HAP-1 (cell line): ENCODE results near the gene DENND2A.
"Not testable (repeated sequence)": the region's sequence is repeated elsewhere in the genome, so short reads cannot be mapped to it uniquely, and the experiment has no call there.

Experiments used
- DNase-seq, 2 experiments: peaks; one replicate each; pipeline ENCODE4 v3.0.0-alpha.2; 2016 to 2020; ENCODE audit warnings: low spot score in 2 of 2
- H3K27me3 ChIP-seq: fragments of 250-450 bp; sonication (Bioruptor Pico); 2 replicates; pipeline ENCODE4 v1.5.1; 2020; ENCODE audit warnings: low read depth, mild to moderate bottlenecking, moderate library complexity
- H3K36me3 ChIP-seq: fragments of 250-450 bp; sonication (Bioruptor Pico); replicated peaks from 2 replicates; pipeline ENCODE4 v1.5.1; 2020; ENCODE audit warnings: mild to moderate bottlenecking
- H3K4me1 ChIP-seq: fragments of 250-450 bp; sonication (Bioruptor Pico); 2 replicates; pipeline ENCODE4 v1.5.1; 2020; ENCODE audit warnings: mild to moderate bottlenecking
- H3K4me3 ChIP-seq: fragments of 250-450 bp; sonication (Bioruptor Pico); 2 replicates; pipeline ENCODE4 v1.5.1; 2020; ENCODE audit warnings: mild to moderate bottlenecking, moderate library complexity
- H3K9me3 ChIP-seq: fragments of 250-450 bp; sonication (Bioruptor Pico); 2 replicates; pipeline ENCODE4 v1.5.1; 2020; ENCODE audit warnings: mild to moderate bottlenecking, moderate library complexity
- in situ Hi-C: fragments of 300-500 bp; cut with MboI; formaldehyde crosslinking; loops from 3 replicates; pipeline ENCODE4 v1.14.3; 2020; ENCODE audit warnings: low sequenced_read_pairs, inconsistent platforms, mixed read lengths

DENND2A gene

GRCh38 chr7:140509789-140510188 is 130.8 kb downstream of the DENND2A start:
- H3K4me1 ChIP-seq: no peaks in the 10 kb centered on the region
- in situ Hi-C loops: no loop called here
- H3K36me3 ChIP-seq: no peaks in the 10 kb centered on the region
- no peak overlapping the region for H3K4me3 ChIP-seq
- no peak for DNase-seq
- no peaks in the 10 kb centered on the region for H3K27me3 ChIP-seq
- no peaks in the 10 kb centered on the region for H3K9me3 ChIP-seq

GRCh38 chr7:140507556-140507955 is 133.1 kb downstream of the DENND2A start:
- H3K4me3 ChIP-seq, DNase-seq, H3K36me3 ChIP-seq, H3K9me3 ChIP-seq, in situ Hi-C loops, H3K27me3 ChIP-seq, H3K4me1 ChIP-seq: not testable (repeated sequence)

GRCh38 chr7:140506788-140507464 is 133.7 kb downstream of the DENND2A start:
- in situ Hi-C loops: no loop called here
- DNase-seq: no peak
- no peaks in the 10 kb centered on the region for H3K9me3 ChIP-seq

GRCh38 chr7:140501966-140502365 is 138.6 kb downstream of the DENND2A start:
- no peak for DNase-seq
- no peaks in the 10 kb centered on the region for H3K4me1 ChIP-seq
- no peaks in the 10 kb centered on the region for H3K27me3 ChIP-seq
- no peaks in the 10 kb centered on the region for H3K9me3 ChIP-seq
- no peaks in the 10 kb centered on the region for H3K36me3 ChIP-seq
- in situ Hi-C loops: no loop called here
- no peak overlapping the region for H3K4me3 ChIP-seq

More at GRCh38 chr7:140506788-140507464, 133.7 kb downstream of the DENND2A start:
- H3K4me3 ChIP-seq: no peak overlapping the region
- H3K4me1 ChIP-seq: no peaks in the 10 kb centered on the region
- H3K36me3 ChIP-seq: no peaks in the 10 kb centered on the region
- no peaks in the 10 kb centered on the region for H3K27me3 ChIP-seq

- H3K9me3 ChIP-seq, H3K27me3 ChIP-seq, H3K36me3 ChIP-seq, in situ Hi-C loops, DNase-seq, H3K4me3 ChIP-seq, H3K4me1 ChIP-seq: not testable (repeated sequence)
Measured at GRCh38 chr7:140497807-140498206, 142.8 kb downstream of the DENND2A start.

GRCh38 chr7:140497241-140497769 is 143.3 kb downstream of the DENND2A start:
- H3K9me3 ChIP-seq: no peaks in the 10 kb centered on the region
- no peaks in the 10 kb centered on the region for H3K4me1 ChIP-seq
- no peaks in the 10 kb centered on the region for H3K27me3 ChIP-seq
- DNase-seq: no peak
- in situ Hi-C loops: no loop called here
- H3K4me3 ChIP-seq: no peak overlapping the region
- no peaks in the 10 kb centered on the region for H3K36me3 ChIP-seq

- no peak for DNase-seq
- Histone ChIP-seq H3K36me3 (no peaks in the 10 kb centered on the region), H3K27me3 (no peaks in the 10 kb centered on the region), H3K4me3 (no peak overlapping the region), H3K4me1 (no peaks in the 10 kb centered on the region), H3K9me3 (no peaks in the 10 kb centered on the region)
- in situ Hi-C loops: no loop called here
Measured at GRCh38 chr7:140495514-140496097, 145.0 kb downstream of the DENND2A start.

GRCh38 chr7:140494867-140495266 is 145.7 kb downstream of the DENND2A start:
- Histone ChIP-seq H3K4me3 (no peak overlapping the region), H3K27me3 (no peaks in the 10 kb centered on the region), H3K9me3 (no peaks in the 10 kb centered on the region), H3K36me3 (no peaks in the 10 kb centered on the region), H3K4me1 (no peaks in the 10 kb centered on the region)
- DNase-seq: no peak
- in situ Hi-C loops: no loop called here

- no peaks in the 10 kb centered on the region for H3K27me3 ChIP-seq
- H3K4me1 ChIP-seq: peaks cover 14% of the 10 kb centered on the region
- no peak for DNase-seq
- in situ Hi-C loops: no loop called here
- no peaks in the 10 kb centered on the region for H3K9me3 ChIP-seq
- H3K36me3 ChIP-seq: no peaks in the 10 kb centered on the region
- no peak overlapping the region for H3K4me3 ChIP-seq
Measured at GRCh38 chr7:140489026-140489359, 151.6 kb downstream of the DENND2A start.

- Histone ChIP-seq H3K9me3 (no peaks in the 10 kb centered on the region), H3K4me1 (peaks cover 14% of the 10 kb centered on the region), H3K4me3 (no peak overlapping the region), H3K36me3 (no peaks in the 10 kb centered on the region), H3K27me3 (no peaks in the 10 kb centered on the region)
- DNase-seq: peak in 1 of 2 experiments; percentile 37
- in situ Hi-C loops: no loop called here
Measured at GRCh38 chr7:140485500-140486265, 154.9 kb downstream of the DENND2A start.

GRCh38 chr7:140484951-140485499 is 155.6 kb downstream of the DENND2A start:
- H3K27me3 ChIP-seq: no peaks in the 10 kb centered on the region
- in situ Hi-C loops: no loop called here
- H3K4me3 ChIP-seq: no peak overlapping the region
- H3K36me3 ChIP-seq: no peaks in the 10 kb centered on the region
- no peaks in the 10 kb centered on the region for H3K9me3 ChIP-seq
- peaks cover 14% of the 10 kb centered on the region for H3K4me1 ChIP-seq
- peak in 1 of 2 experiments; percentile 81 for DNase-seq

GRCh38 chr7:140484479-140484878 is 156.1 kb downstream of the DENND2A start:
- in situ Hi-C loops: no loop called here
- peaks cover 18% of the 10 kb centered on the region for H3K4me1 ChIP-seq
- no peaks in the 10 kb centered on the region for H3K9me3 ChIP-seq
- no peak for DNase-seq
- no peak overlapping the region for H3K4me3 ChIP-seq
- no peaks in the 10 kb centered on the region for H3K27me3 ChIP-seq
- H3K36me3 ChIP-seq: no peaks in the 10 kb centered on the region

GRCh38 chr7:140479739-140480084 is 160.9 kb downstream of the DENND2A start:
- Histone ChIP-seq H3K9me3 (no peaks in the 10 kb centered on the region), H3K36me3 (no peaks in the 10 kb centered on the region), H3K27me3 (no peaks in the 10 kb centered on the region), H3K4me3 (peak overlapping the region; percentile 88), H3K4me1 (peaks cover 26% of the 10 kb centered on the region)
- in situ Hi-C loops: no loop called here
- no peak for DNase-seq
